OCI-LY7 (cell line): Measurements from ENCODE around the gene HCRTR1.

Experiments
- EZH2phosphoT487 ChIP-seq: fragments of 200-600 bp; sonication (generic); IDR thresholded peaks from 2 replicates; pipeline ENCODE4 v1.6.1; 2018; ENCODE audit warnings: low read depth, borderline replicate concordance, mild to moderate bottlenecking, mixed run types, antibody characterized with exemption, low read length, moderate library complexity, mixed read lengths
- TF ChIP-seq, protein P1 (sequence below): fragments of 200-600 bp; sonication (generic); conservative IDR thresholded peaks from 2 replicates; pipeline ENCODE4 v1.5.1; 2014; ENCODE audit warnings: mild to moderate bottlenecking, antibody characterized with exemption, low read length, moderate library complexity, mixed read lengths

DNA sequence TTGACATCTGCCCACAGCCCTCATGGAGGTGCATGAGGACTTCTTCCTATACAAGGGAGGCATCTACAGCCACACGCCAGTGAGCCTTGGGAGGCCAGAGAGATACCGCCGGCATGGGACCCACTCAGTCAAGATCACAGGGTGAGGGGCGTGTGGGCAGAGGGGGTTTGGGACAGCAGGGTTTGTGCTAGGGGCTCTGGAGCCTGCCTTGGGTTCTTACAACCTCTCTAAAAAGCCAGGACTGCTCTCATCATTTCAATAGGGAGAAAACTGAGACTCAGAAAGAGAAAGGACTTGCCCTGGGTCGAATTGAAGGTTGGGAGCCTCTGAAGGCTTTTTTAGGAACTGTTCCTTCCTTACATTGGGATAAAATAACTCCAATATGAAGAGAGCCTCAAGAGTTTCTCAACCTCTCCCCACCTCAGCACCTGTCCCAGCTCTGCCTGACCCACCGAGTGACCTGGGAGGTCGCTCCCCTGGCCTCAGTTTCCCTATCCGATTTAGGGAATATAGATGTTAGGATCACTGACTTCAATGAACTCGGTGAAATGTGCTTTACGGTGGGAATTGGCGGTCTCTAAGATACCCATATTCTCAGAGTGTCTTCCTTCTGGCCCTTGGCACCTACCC, 31.6 kb upstream of the HCRTR1 start:
- TF ChIP-seq, protein P1, sequence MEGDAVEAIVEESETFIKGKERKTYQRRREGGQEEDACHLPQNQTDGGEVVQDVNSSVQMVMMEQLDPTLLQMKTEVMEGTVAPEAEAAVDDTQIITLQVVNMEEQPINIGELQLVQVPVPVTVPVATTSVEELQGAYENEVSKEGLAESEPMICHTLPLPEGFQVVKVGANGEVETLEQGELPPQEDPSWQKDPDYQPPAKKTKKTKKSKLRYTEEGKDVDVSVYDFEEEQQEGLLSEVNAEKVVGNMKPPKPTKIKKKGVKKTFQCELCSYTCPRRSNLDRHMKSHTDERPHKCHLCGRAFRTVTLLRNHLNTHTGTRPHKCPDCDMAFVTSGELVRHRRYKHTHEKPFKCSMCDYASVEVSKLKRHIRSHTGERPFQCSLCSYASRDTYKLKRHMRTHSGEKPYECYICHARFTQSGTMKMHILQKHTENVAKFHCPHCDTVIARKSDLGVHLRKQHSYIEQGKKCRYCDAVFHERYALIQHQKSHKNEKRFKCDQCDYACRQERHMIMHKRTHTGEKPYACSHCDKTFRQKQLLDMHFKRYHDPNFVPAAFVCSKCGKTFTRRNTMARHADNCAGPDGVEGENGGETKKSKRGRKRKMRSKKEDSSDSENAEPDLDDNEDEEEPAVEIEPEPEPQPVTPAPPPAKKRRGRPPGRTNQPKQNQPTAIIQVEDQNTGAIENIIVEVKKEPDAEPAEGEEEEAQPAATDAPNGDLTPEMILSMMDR: no peak
- TF ChIP-seq EZH2phosphoT487: no peak
